Measurements from ENCODE around the gene ARHGEF19. TPM values are rescaled to one million over a fixed set of nuclear protein-coding genes. Genes with fewer than 3 reads are reported as not detected.

Gene ARHGEF19
- total and polyA plus RNA-seq, 2 of the 13 experiments (the other 11 are each of a cell fraction or from before 2014, with no cell fraction given): 1.7 to 1.8 TPM

DNA sequence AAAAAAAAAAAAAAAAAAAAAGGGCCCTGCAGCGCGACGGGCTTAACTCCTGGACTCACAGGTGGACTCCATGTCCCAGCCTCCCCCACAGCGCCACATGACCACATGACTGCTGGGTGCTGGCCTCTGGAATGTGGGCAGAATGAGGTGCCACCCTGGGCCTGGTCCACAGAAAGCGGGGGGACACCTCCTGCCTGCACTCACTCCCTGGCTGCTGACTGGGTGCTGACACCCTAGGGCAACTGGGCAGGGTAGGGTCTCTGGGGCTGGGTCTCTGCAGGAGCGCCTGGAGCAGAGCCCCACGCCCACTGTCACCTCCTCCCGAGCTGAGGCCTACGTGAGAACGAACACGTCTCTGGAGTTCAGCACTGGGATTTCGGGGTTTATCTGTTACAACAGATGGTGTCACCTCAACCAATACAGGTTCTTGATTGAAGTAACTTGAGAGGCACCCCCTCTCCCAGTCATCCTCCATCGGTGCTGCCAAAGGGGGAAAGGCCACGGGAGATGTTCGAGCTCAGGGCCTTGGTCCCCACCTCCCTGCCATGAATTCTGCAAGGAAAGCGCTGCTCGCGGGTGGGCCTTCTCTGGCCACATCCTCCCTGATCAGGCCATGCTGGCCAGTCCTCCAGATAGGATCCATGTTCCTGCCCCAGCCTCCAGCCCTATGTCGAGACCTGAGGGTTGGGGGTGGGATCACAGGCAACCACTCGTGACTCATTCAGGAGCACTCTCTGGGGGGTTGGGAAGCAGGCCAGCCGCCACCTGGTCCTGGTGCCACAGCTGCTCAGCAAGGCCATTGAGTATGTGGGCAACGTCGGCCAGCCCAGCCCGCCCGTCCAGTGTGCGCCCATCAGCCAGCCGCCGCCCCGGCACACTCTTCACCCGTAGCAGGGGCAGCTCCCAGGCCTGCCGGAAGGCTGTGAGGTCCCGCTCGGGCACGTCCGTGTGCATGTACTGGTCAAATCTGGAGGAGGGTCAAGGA, 19.2 kb upstream of the ARHGEF19 start:
- no peak overlapping the region for H3K27ac ChIP-seq (ENCODE audit: extremely low read length, insufficient read depth, low read length)
- H3K4me2 ChIP-seq (ENCODE audit: low read depth, low read length): no peak overlapping the region
- H3K9me3 ChIP-seq (ENCODE audit: low read length): no peaks in the 10 kb centered on the region
- ATAC-seq (no peak), DNase-seq (ENCODE audit: low spot score) (no peak), FAIRE-seq (no peak)
- 61% methylated on average over 24 of the region's 35 CpGs for WGBS (ENCODE audit: low lambda C conversion rate)
- H3K36me3 ChIP-seq (replicated peaks in 1 of 2; ENCODE audit: control insufficient read depth in 1 of 2, insufficient read depth in 2 of 2, low read length in 2 of 2): no peaks in the 10 kb centered on the region
- BruUV-seq (replicated peaks): no TSS peak
- in situ Hi-C loops (cut with HindIII; ENCODE audit: extremely low pct_ligation_motif_present, low pct_unique_long_range_greater_than_20kb) (no loop called here), intact Hi-C loops (cut with micrococcal nuclease; ENCODE audit: unreplicated experiment) (no loop called here)
- H3K79me2 ChIP-seq (ENCODE audit: insufficient read depth, low read length): no peaks in the 10 kb centered on the region
- H3K9ac ChIP-seq (ENCODE audit: insufficient read depth, low read depth, low read length): no peak overlapping the region
- peaks cover under 1 to 1% of the 10 kb centered on the region in 2 experiments; a peak in 3 of 5 replicates for H3K27me3 ChIP-seq (ENCODE audit: control insufficient read depth in 1 of 2, insufficient read depth in 2 of 2, low read length in 2 of 2)
- no peak overlapping the region for H3K4me3 ChIP-seq (replicated peaks in 1 of 3; ENCODE audit: insufficient read depth in 1 of 3, low read depth in 2 of 3, low read length in 3 of 3)
- peaks cover 8% of the 10 kb centered on the region; the same call in 1 of the 2 replicates for H3K4me1 ChIP-seq (ENCODE audit: insufficient read depth, low read length)
- no peak overlapping the region for H2AFZ ChIP-seq (ENCODE audit: low read length)
- CTCF ChIA-PET (ENCODE audit: low intra/inter-chr PET ratio, low total read pairs): no interaction called here
- no peaks in the 10 kb centered on the region for H4K20me1 ChIP-seq (ENCODE audit: insufficient read depth, low read length)
- POLR2A ChIA-PET: no interaction called here
- TF ChIP-seq EED (CRISPR knock-in tag; IDR thresholded peaks at IDR 0.05) (no peak), THAP11 (CRISPR knock-in tag; IDR thresholded peaks at IDR 0.05) (peak; percentile 58), CCAR2 (optimal IDR thresholded peaks at IDR 0.05; ENCODE audit: low read depth, low read length) (no peak), ZNF530 (CRISPR knock-in tag; IDR thresholded peaks at IDR 0.05; ENCODE audit: low read depth) (no peak), ZNF143 (CRISPR knock-in tag; IDR thresholded peaks at IDR 0.05) (peak; percentile 19; the same call in 1 of the 2 replicates), MAZ (IDR thresholded peaks at IDR 0.05; ENCODE audit: borderline replicate concordance, low read depth, low read length) (no peak), MAZ (CRISPR knock-in tag; IDR thresholded peaks at IDR 0.05; ENCODE audit: low read depth) (no peak), HNF4A (CRISPR knock-in tag; IDR thresholded peaks at IDR 0.05) (no peak), HOXA5 (CRISPR knock-in tag; IDR thresholded peaks at IDR 0.05) (no peak), SOX5 (CRISPR knock-in tag; IDR thresholded peaks at IDR 0.05; ENCODE audit: borderline replicate concordance) (no peak)
- TF ChIP-seq, protein P1, sequence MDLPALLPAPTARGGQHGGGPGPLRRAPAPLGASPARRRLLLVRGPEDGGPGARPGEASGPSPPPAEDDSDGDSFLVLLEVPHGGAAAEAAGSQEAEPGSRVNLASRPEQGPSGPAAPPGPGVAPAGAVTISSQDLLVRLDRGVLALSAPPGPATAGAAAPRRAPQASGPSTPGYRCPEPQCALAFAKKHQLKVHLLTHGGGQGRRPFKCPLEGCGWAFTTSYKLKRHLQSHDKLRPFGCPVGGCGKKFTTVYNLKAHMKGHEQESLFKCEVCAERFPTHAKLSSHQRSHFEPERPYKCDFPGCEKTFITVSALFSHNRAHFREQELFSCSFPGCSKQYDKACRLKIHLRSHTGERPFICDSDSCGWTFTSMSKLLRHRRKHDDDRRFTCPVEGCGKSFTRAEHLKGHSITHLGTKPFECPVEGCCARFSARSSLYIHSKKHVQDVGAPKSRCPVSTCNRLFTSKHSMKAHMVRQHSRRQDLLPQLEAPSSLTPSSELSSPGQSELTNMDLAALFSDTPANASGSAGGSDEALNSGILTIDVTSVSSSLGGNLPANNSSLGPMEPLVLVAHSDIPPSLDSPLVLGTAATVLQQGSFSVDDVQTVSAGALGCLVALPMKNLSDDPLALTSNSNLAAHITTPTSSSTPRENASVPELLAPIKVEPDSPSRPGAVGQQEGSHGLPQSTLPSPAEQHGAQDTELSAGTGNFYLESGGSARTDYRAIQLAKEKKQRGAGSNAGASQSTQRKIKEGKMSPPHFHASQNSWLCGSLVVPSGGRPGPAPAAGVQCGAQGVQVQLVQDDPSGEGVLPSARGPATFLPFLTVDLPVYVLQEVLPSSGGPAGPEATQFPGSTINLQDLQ (CRISPR knock-in tag; IDR thresholded peaks at IDR 0.05): no peak
- TF ChIP-seq, protein P2, sequence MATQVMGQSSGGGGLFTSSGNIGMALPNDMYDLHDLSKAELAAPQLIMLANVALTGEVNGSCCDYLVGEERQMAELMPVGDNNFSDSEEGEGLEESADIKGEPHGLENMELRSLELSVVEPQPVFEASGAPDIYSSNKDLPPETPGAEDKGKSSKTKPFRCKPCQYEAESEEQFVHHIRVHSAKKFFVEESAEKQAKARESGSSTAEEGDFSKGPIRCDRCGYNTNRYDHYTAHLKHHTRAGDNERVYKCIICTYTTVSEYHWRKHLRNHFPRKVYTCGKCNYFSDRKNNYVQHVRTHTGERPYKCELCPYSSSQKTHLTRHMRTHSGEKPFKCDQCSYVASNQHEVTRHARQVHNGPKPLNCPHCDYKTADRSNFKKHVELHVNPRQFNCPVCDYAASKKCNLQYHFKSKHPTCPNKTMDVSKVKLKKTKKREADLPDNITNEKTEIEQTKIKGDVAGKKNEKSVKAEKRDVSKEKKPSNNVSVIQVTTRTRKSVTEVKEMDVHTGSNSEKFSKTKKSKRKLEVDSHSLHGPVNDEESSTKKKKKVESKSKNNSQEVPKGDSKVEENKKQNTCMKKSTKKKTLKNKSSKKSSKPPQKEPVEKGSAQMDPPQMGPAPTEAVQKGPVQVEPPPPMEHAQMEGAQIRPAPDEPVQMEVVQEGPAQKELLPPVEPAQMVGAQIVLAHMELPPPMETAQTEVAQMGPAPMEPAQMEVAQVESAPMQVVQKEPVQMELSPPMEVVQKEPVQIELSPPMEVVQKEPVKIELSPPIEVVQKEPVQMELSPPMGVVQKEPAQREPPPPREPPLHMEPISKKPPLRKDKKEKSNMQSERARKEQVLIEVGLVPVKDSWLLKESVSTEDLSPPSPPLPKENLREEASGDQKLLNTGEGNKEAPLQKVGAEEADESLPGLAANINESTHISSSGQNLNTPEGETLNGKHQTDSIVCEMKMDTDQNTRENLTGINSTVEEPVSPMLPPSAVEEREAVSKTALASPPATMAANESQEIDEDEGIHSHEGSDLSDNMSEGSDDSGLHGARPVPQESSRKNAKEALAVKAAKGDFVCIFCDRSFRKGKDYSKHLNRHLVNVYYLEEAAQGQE (IDR thresholded peaks at IDR 0.05; ENCODE audit: borderline replicate concordance in 1 of 2, low read depth in 1 of 2, low read length in 2 of 2): no peak
- TF ChIP-seq, protein P3, sequence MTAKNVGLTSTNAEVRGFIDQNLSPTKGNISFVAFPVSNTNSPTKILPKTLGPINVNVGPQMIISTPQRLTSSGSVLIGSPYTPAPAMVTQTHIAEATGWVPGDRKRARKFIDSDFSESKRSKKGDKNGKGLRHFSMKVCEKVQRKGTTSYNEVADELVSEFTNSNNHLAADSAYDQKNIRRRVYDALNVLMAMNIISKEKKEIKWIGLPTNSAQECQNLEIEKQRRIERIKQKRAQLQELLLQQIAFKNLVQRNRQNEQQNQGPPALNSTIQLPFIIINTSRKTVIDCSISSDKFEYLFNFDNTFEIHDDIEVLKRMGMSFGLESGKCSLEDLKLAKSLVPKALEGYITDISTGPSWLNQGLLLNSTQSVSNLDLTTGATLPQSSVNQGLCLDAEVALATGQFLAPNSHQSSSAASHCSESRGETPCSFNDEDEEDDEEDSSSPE (CRISPR knock-in tag; IDR thresholded peaks at IDR 0.05): no peak
- TF ChIP-seq, protein P4, sequence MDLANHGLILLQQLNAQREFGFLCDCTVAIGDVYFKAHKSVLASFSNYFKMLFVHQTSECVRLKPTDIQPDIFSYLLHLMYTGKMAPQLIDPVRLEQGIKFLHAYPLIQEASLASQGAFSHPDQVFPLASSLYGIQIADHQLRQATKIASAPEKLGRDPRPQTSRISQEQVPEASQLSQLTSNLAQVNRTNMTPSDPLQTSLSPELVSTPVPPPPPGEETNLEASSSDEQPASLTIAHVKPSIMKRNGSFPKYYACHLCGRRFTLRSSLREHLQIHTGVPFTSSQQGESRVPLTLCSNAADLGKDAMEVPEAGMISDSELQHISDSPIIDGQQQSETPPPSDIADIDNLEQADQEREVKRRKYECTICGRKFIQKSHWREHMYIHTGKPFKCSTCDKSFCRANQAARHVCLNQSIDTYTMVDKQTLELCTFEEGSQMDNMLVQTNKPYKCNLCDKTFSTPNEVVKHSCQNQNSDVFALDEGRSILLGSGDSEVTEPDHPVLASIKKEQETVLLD (CRISPR knock-in tag; IDR thresholded peaks at IDR 0.05; ENCODE audit: low read depth): no peak

Measured in HepG2 (cell line).